ENCODE measurements around the gene VPS9D1. TPM values are rescaled to one million over a fixed set of nuclear protein-coding genes. Genes with fewer than 3 reads are reported as not detected.
"Not testable (repeated sequence)": the region's sequence is repeated elsewhere in the genome, so short reads cannot be mapped to it uniquely, and the experiment has no call there.

Gene VPS9D1
- total RNA-seq, 1 donor from 2014 or later, result 5.9 TPM

DNA sequence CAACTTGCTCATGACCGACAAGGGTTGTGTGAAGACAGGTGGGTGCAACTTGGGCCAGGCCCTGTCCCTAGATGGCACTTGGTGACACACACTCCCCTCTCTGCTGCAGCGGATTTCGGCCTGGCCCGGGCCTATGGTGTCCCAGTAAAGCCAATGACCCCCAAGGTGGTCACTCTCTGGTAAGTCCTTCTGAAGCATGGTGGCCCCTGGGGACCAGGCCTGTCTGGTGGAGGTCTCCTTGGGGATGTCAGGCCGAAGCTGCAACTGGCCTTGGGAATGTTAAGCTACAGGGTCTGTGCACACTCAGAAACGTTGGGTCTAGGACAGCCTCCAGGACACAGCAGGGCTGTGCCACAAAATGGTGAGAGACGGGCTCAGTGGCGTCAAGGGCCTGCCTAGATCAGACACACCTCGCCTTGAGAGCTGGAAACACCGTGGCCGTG lies 27.4 kb downstream of the VPS9D1 start:
- Mint-ChIP-seq H3K4me1 (ENCODE audit: low read depth) (no peaks in the 10 kb centered on the region), H3K36me3 (ENCODE audit: low read depth) (peaks cover 19% of the 10 kb centered on the region), H3K27me3 (ENCODE audit: insufficient read depth) (no peaks in the 10 kb centered on the region), H3K9me3 (no peaks in the 10 kb centered on the region), H3K27ac (no peak overlapping the region), H3K4me3 (no peak overlapping the region)
- intact Hi-C loops (cut with micrococcal nuclease), result no loop called here
- no peak for DNase-seq (ENCODE audit: low spot score)

DNA sequence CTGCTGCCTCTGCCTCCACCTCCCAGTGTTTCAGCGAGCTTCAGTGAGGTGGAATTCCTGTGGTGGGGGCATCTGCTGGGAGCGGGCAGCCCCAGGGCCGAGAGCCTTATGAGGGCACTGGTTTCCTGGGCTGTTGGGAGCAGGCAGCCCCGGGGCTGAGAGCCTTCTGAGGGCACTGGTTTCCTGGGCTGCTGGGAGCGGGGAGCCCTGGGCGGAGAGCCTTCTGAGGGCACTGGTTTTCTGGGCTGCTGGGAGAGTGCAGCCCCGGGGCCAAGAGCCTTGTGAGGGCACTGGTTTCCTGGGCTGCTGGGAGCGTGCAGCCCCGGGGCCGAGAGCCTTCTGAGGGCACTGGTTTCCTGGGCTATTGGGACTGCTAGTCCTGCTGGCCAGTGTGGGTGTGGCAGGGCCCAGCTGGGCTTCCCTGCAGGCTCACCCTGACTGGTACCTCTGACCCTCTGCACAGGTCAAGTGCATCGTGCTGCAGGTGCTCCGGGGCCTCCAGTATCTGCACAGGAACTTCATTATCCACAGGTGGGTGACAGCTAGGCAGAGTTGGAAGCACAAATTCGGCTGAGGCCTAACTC lies 28.6 kb downstream of the VPS9D1 start:
- peaks cover 19% of the 10 kb centered on the region for H3K36me3 Mint-ChIP-seq (ENCODE audit: low read depth)
- no peak overlapping the region for H3K27ac Mint-ChIP-seq
- no peak overlapping the region for H3K4me3 Mint-ChIP-seq
- DNase-seq (ENCODE audit: low spot score), result no peak
- intact Hi-C loops (cut with micrococcal nuclease), result no loop called here
- no peaks in the 10 kb centered on the region for H3K9me3 Mint-ChIP-seq
- H3K27me3 Mint-ChIP-seq (ENCODE audit: insufficient read depth), result no peaks in the 10 kb centered on the region
- peaks cover 6% of the 10 kb centered on the region for H3K4me1 Mint-ChIP-seq (ENCODE audit: low read depth)

DNA sequence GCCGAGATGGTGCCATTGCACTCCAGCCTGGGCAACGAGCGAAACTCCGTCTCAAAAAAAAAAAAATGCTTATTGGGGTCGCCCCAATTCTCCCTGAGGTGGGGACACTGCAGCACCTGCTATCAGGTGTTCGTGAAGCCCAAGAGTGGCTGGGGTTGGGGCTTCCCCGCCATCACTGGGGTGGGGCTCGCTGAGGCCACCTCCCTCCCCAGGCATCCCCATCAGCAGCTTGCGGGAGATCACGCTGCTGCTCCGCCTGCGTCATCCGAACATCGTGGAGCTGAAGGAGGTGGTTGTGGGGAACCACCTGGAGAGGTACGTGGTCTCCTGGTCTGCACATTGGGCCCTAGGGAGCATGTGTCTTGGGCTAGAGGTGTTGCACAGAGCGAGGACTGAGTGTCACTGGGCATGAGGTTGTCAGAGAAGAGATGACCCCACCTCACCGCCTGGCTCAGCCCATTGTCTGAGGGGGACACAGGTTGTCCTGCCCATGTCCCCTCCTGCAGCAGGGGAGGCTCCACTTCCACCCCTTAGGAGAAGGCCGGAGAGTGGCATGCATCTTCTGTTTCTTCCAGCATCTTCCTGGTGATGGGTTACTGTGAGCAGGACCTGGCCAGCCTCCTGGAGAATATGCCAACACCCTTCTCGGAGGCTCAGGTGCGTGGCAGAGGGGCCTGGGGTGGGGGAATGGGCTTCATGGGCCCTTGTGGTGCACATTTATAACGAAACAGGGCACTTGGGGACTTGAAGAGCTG lies 29.3 kb downstream of the VPS9D1 start:
- peaks cover 20% of the 10 kb centered on the region for H3K36me3 Mint-ChIP-seq (ENCODE audit: low read depth)
- no peak for DNase-seq (ENCODE audit: low spot score)
- intact Hi-C loops (cut with micrococcal nuclease), result no loop called here
- H3K9me3 Mint-ChIP-seq, result no peaks in the 10 kb centered on the region
- peaks cover 6% of the 10 kb centered on the region for H3K4me1 Mint-ChIP-seq (ENCODE audit: low read depth)
- no peak overlapping the region for H3K4me3 Mint-ChIP-seq
- H3K27me3 Mint-ChIP-seq (ENCODE audit: insufficient read depth), result no peaks in the 10 kb centered on the region
- no peak overlapping the region for H3K27ac Mint-ChIP-seq

DNA sequence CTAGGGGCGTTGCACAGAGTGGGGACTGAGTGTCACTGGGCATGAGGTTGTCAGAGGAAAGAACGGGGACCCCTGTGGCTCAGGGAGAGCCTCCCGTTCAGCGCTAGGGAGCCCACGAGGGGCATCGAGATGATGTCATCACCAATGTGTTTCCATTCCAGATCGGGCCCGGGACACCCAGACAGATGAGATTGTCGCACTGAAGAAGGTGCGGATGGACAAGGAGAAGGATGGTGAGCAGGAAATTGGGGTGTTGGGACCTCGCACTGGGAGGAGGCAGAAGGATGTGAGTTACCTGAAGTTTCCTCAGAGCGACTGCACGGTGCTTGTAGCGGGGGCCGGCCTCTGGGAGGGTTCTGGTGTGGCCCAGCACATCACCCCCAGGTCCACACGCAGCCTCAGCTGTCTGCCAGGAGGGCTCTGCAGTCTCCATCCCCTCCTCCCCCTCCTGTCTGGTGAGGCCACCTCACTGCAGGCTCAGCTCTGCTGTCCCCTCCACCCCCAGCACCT lies 30.3 kb downstream of the VPS9D1 start:
- Mint-ChIP-seq H3K4me3 (no peak overlapping the region), H3K9me3 (no peaks in the 10 kb centered on the region), H3K36me3 (ENCODE audit: low read depth) (peaks cover 20% of the 10 kb centered on the region), H3K4me1 (ENCODE audit: low read depth) (peaks cover 6% of the 10 kb centered on the region), H3K27me3 (ENCODE audit: insufficient read depth) (no peaks in the 10 kb centered on the region), H3K27ac (no peak overlapping the region)
- DNase-seq (ENCODE audit: low spot score), result no peak
- intact Hi-C loops (cut with micrococcal nuclease), result no loop called here

DNA sequence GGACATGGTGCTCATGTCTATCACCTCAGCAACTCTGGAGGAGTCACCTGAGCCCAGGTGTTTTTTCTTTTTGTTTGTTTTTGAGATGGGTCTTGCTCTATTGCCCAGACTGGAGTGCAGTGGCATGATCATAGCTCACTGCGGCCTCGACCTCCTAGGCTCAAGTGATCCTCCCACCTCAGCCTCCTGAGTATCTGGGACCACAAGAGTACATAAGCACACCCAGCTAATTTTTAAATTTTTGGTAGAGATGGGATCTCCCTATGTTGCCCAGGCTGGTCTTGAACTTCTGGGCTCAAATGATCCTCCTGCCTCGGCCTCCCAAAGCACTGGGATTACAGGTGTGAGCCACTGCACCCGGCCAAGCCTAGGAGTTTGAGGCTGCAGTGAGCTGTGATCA lies 31.1 kb downstream of the VPS9D1 start:
- H3K9me3 Mint-ChIP-seq; DNase-seq (ENCODE audit: low spot score); H3K27me3 Mint-ChIP-seq (ENCODE audit: insufficient read depth); H3K4me3 Mint-ChIP-seq; H3K27ac Mint-ChIP-seq; intact Hi-C loops (cut with micrococcal nuclease); H3K4me1 Mint-ChIP-seq (ENCODE audit: low read depth): not testable (repeated sequence)
- peaks cover 24% of the 10 kb centered on the region for H3K36me3 Mint-ChIP-seq (ENCODE audit: low read depth)

DNA sequence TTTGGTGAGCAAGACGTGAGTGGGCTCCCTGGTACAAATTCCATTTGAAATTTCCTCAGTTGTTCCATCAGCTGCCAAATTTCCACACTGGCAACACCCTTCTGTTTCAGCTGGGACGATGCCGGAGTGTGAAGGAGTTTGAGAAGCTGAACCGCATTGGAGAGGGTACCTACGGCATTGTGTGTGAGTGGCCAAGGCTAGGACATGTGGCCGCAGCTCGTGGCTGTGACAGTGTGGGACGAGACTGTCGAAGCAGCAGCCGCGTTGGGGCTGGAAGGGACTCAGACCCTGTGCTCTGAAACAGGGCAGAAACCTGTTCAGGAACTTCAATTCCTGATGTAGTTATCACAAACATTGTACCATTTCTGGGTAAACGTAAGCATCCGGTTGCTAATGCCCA lies 31.6 kb downstream of the VPS9D1 start:
- peaks cover 5% of the 10 kb centered on the region for H3K9me3 Mint-ChIP-seq
- H3K36me3 Mint-ChIP-seq (ENCODE audit: low read depth), result peaks cover 24% of the 10 kb centered on the region
- peaks cover 6% of the 10 kb centered on the region for H3K4me1 Mint-ChIP-seq (ENCODE audit: low read depth)
- no peak for DNase-seq (ENCODE audit: low spot score)
- H3K27ac Mint-ChIP-seq, result no peak overlapping the region
- intact Hi-C loops (cut with micrococcal nuclease), result no loop called here
- no peaks in the 10 kb centered on the region for H3K27me3 Mint-ChIP-seq (ENCODE audit: insufficient read depth)
- no peak overlapping the region for H3K4me3 Mint-ChIP-seq

DNA sequence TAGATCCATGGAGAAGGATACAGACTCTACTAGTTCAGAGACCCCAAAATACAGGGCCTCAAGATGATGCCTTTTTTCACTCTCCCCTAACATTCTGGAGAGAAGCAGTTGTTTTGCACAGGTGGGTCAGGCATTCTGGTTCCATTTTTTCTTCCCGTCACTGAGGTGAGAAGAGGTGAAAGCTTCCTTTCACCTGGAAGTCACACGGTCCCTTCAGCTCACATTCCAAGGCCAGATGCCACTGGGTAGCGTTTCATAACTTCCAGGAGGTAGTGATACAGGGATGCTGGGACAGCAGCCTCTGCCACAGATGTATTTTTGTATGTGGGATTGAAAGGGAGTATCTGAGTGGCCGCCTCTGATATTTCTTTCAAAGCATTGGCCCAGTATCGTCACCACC lies 32.3 kb downstream of the VPS9D1 start:
- H3K36me3 Mint-ChIP-seq (ENCODE audit: low read depth), result peaks cover 21% of the 10 kb centered on the region
- no peak for DNase-seq (ENCODE audit: low spot score)

DNA sequence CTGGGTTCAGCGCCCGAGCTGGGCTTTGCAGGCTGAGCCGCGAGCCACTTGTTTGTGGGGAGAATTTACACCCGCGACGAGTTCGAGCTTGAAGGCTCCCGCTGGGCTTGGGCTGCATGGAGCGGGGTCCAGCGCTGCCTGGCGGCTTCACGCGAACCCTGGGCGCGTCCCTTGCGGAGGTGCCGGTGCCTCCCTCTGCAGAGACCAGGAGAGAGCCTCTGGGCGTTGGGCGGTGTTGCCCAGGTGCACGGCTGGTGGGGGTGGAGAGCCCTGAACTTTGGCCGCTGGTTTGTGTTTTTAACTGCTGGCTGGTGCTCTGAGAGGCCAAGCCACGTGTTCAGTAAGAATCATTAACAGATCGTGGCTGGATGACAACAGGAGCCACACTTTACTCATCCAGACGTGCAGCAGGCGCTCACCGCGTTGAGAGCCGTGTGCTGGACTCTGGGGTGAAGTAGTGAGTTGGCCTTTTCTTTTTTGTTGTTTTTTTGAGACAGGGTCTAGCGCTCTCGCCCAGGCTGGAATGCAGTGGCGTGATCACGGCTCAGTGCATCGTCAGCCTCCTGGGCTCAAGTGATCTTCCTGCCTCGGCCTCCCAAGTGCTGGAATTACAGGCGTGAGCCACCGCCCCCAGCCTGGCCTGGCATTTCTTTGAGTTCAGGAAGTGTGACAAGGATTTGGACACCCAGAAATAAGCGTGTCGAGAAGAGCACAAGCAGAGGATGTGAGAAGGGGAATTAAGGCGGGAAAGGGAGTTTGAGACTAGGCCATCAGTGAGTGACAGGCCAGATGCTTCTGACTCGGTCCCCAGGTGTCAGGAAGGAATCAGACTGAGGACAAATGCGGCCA lies 33.4 kb downstream of the VPS9D1 start:
- Mint-ChIP-seq H3K27ac (peak overlapping the region; percentile 74), H3K4me1 (ENCODE audit: low read depth) (peaks cover 6% of the 10 kb centered on the region), H3K36me3 (ENCODE audit: low read depth) (peaks cover 18% of the 10 kb centered on the region), H3K4me3 (peak overlapping the region; percentile 94), H3K27me3 (ENCODE audit: insufficient read depth) (no peaks in the 10 kb centered on the region), H3K9me3 (peaks cover 5% of the 10 kb centered on the region)
- DNase-seq (ENCODE audit: low spot score), result no peak
- intact Hi-C loops (cut with micrococcal nuclease), result no loop called here

More for the DNA sequence above, 32.3 kb downstream of the VPS9D1 start:
- intact Hi-C loops (cut with micrococcal nuclease), result no loop called here
- Mint-ChIP-seq H3K27ac (no peak overlapping the region), H3K27me3 (ENCODE audit: insufficient read depth) (no peaks in the 10 kb centered on the region), H3K4me1 (ENCODE audit: low read depth) (peaks cover 6% of the 10 kb centered on the region), H3K9me3 (peaks cover 5% of the 10 kb centered on the region), H3K4me3 (peak overlapping the region; percentile 94)

DNA sequence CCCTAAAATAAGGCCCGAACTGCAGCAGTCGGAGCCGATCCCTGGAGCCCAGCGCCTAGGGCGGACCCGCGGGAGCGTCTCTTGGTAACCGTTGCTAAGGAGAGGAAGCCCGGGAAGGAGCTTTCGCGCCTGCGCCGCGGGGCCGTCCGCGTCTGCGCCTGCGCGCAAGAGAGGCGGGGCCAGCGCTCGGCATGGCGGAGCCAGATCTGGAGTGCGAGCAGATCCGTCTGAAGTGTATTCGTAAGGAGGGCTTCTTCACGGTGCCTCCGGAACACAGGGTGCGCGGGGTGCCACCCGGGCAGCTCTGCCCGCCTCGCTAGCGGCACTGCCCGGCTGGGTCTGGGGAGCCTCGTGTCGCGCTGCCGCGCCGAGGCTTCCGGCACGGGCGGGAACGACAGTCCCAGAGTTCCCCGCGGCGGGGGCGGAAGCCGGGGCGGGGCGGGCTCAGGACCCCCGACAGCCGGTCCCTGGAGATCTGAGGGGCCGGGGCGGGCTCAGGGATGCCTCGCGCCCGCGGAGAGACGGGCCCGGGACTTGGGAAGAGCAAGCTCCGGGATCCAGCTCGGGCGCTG lies 34.1 kb downstream of the VPS9D1 start, which contains the start of gene CDK10:
TSS of gene CDK10 (plus strand) at position 170 of the 572 bp plus-strand sequence. CDS start at position 192, 22 bp downstream.
- peaks cover 5% of the 10 kb centered on the region for H3K9me3 Mint-ChIP-seq
- H3K27ac Mint-ChIP-seq, result peak within 1 kb of the TSS; percentile 93
- H3K36me3 Mint-ChIP-seq (ENCODE audit: low read depth), result peaks cover 16% of the 10 kb centered on the region
- H3K4me3 Mint-ChIP-seq, result peak within 1 kb of the TSS; percentile 94
- H3K27me3 Mint-ChIP-seq (ENCODE audit: insufficient read depth), result no peaks in the 10 kb centered on the region
- DNase-seq (ENCODE audit: low spot score), result peak; percentile 91
- peaks cover 6% of the 10 kb centered on the region for H3K4me1 Mint-ChIP-seq (ENCODE audit: low read depth)
- intact Hi-C loops (cut with micrococcal nuclease), result loop anchor here (1.0 kb wide), 3 partner anchors 14 to 28 kb away; no protein-coding TSS in a partner anchor

DNA sequence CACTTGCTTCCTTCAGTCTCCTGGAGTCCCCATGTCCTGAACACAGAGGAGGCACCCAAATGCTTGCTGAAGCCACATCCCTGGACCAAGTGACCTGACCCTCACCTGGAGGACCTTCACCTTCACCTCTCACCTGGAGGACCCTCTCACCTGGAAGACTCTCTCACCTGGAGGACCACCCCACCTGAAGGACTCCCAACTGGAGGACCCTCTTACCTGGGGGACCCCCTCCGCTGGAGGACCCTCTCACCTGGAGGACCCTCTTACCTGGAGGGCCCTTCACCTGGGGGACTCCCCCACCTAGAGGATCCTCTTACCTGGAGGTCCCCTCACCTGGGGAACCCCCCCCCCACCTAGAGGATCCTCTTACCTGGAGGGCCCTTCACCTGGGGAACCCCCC lies 34.8 kb downstream of the VPS9D1 start:
- Mint-ChIP-seq H3K4me3 (peak overlapping the region; percentile 63), H3K9me3 (peaks cover 5% of the 10 kb centered on the region), H3K27me3 (ENCODE audit: insufficient read depth) (no peaks in the 10 kb centered on the region), H3K36me3 (ENCODE audit: low read depth) (peaks cover 14% of the 10 kb centered on the region), H3K4me1 (ENCODE audit: low read depth) (peaks cover 6% of the 10 kb centered on the region), H3K27ac (peak overlapping the region; percentile 52)
- no peak for DNase-seq (ENCODE audit: low spot score)
- intact Hi-C loops (cut with micrococcal nuclease), result loop anchor here (1.0 kb wide), 3 partner anchors 14 to 28 kb away; no protein-coding TSS in a partner anchor

DNA sequence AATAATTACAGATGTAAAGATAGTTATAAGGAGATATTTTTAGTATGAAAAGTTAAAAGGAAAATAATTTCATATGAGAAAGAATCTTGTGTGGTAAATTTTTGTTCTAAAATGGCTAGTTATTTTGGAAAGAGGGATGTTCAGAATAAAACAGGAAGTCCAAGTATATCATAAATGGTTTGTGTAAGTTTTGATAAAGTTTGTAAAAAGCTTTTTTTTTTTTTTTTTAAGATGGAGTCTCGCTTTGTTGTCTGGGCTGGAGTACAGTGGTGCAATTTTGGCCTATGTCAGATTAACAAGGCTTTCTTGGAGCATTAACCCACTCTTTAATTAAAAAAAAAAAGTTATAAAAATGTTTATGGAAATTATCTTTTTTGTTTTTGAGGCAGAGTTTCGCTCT lies 42.4 kb downstream of the VPS9D1 start:
- no peak for DNase-seq (ENCODE audit: low spot score)
- Mint-ChIP-seq H3K36me3 (ENCODE audit: low read depth) (peaks cover 4% of the 10 kb centered on the region), H3K4me1 (ENCODE audit: low read depth) (no peaks in the 10 kb centered on the region), H3K4me3 (no peak overlapping the region), H3K27me3 (ENCODE audit: insufficient read depth) (no peaks in the 10 kb centered on the region), H3K9me3 (no peaks in the 10 kb centered on the region), H3K27ac (no peak overlapping the region)
- intact Hi-C loops (cut with micrococcal nuclease), result no loop called here

DNA sequence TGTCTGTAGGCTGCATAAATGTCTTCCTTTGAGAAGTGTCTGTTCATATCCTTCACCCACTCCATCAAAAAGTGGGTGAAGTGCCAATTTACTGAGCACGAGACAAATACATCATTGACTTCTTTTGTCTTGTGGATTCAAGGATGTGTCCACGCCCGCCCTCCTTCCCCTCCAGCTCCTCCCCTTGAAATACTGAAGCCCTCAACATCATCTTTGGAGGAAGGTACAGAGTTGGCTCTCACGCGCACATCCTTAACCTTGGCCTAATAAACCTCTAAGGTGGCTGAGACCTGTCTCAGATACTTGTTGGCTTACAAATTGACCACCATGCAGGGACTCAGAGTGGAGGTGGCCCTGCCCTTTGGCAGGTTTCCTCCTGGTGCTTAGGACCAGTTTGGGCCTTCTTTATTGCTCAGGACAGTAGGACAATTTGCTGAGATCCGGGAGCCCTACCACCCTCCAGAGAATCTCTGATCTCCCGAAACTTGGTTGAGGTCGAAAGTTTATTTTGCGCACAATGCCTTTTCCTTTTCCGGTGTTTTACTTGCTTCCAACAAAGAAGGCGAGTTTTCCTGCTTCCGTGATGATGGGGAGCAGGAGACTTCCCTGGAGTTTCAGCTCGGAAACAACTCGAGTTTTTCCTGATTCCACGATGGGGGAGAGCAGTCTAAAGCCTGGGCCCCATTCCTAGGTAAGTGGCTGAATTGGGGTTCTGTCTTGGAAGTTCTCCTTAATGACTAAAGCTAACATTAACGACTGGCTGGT lies 48.3 kb downstream of the VPS9D1 start:
- Mint-ChIP-seq H3K36me3 (ENCODE audit: low read depth) (no peaks in the 10 kb centered on the region), H3K9me3 (no peaks in the 10 kb centered on the region), H3K27me3 (ENCODE audit: insufficient read depth) (no peaks in the 10 kb centered on the region), H3K27ac (no peak overlapping the region), H3K4me1 (ENCODE audit: low read depth) (peaks cover 6% of the 10 kb centered on the region), H3K4me3 (no peak overlapping the region)
- DNase-seq (ENCODE audit: low spot score), result no peak
- intact Hi-C loops (cut with micrococcal nuclease), result no loop called here

Data from activated T-helper 1 cell treated with anti-CD3 and anti-CD28 coated beads, Interleukin-12 subunit alpha, Interleukin-12 subunit beta, Interleukin-2, Interleukin-4 antibody, amounts not matched to agents 30 ng/mL and 10 ng/mL and 1 ng/mL, durations not matched to agents 14 hours and 24 hours and 36 hours (primary cell).